H1 (cell line): ENCODE data around the gene MGAT5.

Source experiments
- POLR2AphosphoS5 ChIP-seq: IDR thresholded peaks from 2 replicates; pipeline ENCODE4 v1.6.1; 2011; ENCODE audit warnings: low read depth, low read length
- TF ChIP-seq, protein P1 (sequence below), 3 experiments: IDR thresholded peaks; 1 replicate in 2 of 3; 2 replicates in 1 of 3; pipeline versions ENCODE4 v1.5.1 to v1.6.1; 2011; ENCODE audit warnings: low read length in 3 of 3, mild to moderate bottlenecking in 3 of 3, inconsistent platforms in 2 of 3, low read depth in 1 of 3, moderate library complexity in 1 of 3; ENCODE audit not compliant: insufficient read depth in 1 of 3; ENCODE audit errors: control extremely low read depth in 1 of 3
- TF ChIP-seq, protein P2 (sequence below): IDR thresholded peaks from 2 replicates; pipeline ENCODE4 v1.6.1; 2012; ENCODE audit warnings: inconsistent platforms

DNA sequence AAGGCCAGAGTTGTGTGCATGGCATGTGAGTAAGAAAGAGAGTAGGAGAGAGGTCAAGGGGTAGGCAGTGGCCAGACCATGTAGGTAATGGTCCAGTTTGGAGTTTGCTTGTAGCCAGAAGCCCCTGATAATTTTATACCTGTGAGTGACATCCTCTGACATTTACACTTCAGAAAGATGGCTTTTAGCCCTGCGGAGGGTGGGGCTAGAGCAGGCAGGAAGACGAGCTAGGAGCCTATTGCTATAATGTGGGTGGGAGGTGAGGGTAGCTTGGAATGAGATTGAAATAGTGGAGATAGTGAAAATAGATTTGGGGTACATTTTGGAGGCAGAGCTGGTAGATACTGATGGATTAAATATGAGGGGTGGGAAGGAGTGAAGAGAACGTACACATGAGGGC is 48.8 kb upstream of the MGAT5 start:
- TF ChIP-seq, protein P1, sequence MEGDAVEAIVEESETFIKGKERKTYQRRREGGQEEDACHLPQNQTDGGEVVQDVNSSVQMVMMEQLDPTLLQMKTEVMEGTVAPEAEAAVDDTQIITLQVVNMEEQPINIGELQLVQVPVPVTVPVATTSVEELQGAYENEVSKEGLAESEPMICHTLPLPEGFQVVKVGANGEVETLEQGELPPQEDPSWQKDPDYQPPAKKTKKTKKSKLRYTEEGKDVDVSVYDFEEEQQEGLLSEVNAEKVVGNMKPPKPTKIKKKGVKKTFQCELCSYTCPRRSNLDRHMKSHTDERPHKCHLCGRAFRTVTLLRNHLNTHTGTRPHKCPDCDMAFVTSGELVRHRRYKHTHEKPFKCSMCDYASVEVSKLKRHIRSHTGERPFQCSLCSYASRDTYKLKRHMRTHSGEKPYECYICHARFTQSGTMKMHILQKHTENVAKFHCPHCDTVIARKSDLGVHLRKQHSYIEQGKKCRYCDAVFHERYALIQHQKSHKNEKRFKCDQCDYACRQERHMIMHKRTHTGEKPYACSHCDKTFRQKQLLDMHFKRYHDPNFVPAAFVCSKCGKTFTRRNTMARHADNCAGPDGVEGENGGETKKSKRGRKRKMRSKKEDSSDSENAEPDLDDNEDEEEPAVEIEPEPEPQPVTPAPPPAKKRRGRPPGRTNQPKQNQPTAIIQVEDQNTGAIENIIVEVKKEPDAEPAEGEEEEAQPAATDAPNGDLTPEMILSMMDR (IDR thresholded peaks at IDR 0.05; ENCODE audit: control extremely low read depth in 1 of 3, insufficient read depth in 1 of 3, low read depth in 1 of 3, low read length in 3 of 3): no peak
- no peak for TF ChIP-seq POLR2AphosphoS5
- TF ChIP-seq, protein P2, sequence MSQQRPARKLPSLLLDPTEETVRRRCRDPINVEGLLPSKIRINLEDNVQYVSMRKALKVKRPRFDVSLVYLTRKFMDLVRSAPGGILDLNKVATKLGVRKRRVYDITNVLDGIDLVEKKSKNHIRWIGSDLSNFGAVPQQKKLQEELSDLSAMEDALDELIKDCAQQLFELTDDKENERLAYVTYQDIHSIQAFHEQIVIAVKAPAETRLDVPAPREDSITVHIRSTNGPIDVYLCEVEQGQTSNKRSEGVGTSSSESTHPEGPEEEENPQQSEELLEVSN: no peak
